Measurements from ENCODE around the gene CHKB. TPM values are rescaled to one million over a fixed set of nuclear protein-coding genes. Genes with fewer than 3 reads are reported as not detected.

CHKB gene
- total RNA-seq, 1 donor from 2014 or later = 147 TPM

DNA sequence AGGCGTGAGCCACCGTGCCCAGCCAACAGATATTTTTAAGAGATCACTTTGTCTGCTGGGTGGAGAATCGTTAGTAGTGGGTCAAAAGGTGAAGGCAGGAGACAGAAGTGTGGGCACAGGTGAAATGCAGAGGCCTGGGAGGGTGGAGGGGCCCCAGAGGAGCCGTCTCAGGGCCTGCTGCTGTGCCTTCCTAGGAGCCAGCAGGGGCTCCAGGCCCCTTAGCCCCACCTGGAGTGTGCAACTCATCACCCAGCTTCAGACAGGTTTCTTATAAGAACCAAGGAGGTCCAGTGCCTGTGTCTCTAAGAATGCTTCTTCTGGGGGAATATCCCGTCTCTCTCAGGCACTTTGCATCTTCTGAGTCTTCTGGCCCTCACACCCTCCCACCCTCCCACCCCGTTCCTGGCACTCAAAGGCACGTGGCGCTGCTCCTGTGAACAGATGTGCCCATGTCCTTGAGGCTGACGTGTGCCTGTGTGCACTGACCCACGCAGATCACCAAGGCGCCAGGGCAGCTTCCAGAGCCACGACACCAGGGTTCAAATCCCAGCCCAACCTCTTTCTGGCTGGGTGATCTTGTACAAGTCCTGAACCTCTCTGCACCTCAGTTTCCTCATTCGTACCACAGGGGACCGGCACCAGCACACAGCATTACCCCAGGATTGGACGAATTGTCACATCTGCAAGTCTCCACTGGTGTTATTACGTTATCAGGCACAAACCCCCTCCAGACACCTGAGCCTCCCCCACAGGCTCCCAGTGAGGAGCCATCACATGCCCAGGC lies 41.9 kb upstream of the CHKB start:
- peaks cover 13% of the 10 kb centered on the region for H3K27me3 Mint-ChIP-seq (ENCODE audit: unreplicated experiment)
- no peak overlapping the region for H3K4me3 Mint-ChIP-seq (ENCODE audit: unreplicated experiment)
- H3K36me3 Mint-ChIP-seq (ENCODE audit: unreplicated experiment) = no peaks in the 10 kb centered on the region
- peaks cover 11% of the 10 kb centered on the region for H3K4me1 Mint-ChIP-seq (ENCODE audit: low read depth, unreplicated experiment)
- peaks cover 2% of the 10 kb centered on the region for H3K9me3 Mint-ChIP-seq (ENCODE audit: unreplicated experiment)
- DNase-seq = no peak
- TF ChIP-seq, protein P1, sequence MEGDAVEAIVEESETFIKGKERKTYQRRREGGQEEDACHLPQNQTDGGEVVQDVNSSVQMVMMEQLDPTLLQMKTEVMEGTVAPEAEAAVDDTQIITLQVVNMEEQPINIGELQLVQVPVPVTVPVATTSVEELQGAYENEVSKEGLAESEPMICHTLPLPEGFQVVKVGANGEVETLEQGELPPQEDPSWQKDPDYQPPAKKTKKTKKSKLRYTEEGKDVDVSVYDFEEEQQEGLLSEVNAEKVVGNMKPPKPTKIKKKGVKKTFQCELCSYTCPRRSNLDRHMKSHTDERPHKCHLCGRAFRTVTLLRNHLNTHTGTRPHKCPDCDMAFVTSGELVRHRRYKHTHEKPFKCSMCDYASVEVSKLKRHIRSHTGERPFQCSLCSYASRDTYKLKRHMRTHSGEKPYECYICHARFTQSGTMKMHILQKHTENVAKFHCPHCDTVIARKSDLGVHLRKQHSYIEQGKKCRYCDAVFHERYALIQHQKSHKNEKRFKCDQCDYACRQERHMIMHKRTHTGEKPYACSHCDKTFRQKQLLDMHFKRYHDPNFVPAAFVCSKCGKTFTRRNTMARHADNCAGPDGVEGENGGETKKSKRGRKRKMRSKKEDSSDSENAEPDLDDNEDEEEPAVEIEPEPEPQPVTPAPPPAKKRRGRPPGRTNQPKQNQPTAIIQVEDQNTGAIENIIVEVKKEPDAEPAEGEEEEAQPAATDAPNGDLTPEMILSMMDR (IDR thresholded peaks at IDR 0.05; ENCODE audit: partially characterized antibody, unreplicated experiment) = no peak
- H3K27ac Mint-ChIP-seq (ENCODE audit: unreplicated experiment) = no peak overlapping the region

DNA sequence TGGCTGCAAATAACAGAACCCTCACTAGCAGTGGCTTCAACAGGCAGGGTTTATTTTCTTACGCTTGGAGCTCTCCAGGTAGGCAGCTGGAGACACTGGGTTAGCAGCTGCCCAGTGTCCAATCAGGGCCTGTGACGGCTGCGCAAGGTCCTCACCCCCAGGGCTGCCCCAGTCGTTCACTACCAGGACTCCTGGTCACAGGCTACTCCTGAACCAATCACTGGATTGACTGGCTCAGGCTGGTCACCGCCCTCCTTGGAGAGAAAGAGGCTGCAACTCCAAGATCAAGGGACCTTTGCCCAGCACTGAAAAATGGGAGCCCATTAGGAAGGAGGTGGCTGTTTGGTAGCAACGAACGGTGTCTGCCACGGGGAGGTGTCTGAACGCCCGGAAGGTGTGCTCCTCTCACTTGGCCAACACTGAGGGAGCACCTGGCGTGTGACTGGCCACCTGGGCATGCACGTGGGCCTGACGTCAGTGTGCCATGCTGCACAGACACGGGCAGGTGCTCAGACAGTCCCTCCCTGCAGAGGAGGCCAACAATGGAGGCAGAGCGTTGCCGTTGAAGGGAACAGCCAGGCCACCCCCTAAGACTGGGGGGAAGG lies 40.2 kb upstream of the CHKB start:
- DNase-seq = no peak
- Mint-ChIP-seq H3K4me1 (ENCODE audit: low read depth, unreplicated experiment) (no peaks in the 10 kb centered on the region), H3K4me3 (ENCODE audit: unreplicated experiment) (no peak overlapping the region), H3K27ac (ENCODE audit: unreplicated experiment) (no peak overlapping the region), H3K27me3 (ENCODE audit: unreplicated experiment) (peaks cover 11% of the 10 kb centered on the region), H3K36me3 (ENCODE audit: unreplicated experiment) (no peaks in the 10 kb centered on the region), H3K9me3 (ENCODE audit: unreplicated experiment) (peaks cover 2% of the 10 kb centered on the region)
- TF ChIP-seq, protein P1 (IDR thresholded peaks at IDR 0.05; ENCODE audit: partially characterized antibody, unreplicated experiment) = no peak

DNA sequence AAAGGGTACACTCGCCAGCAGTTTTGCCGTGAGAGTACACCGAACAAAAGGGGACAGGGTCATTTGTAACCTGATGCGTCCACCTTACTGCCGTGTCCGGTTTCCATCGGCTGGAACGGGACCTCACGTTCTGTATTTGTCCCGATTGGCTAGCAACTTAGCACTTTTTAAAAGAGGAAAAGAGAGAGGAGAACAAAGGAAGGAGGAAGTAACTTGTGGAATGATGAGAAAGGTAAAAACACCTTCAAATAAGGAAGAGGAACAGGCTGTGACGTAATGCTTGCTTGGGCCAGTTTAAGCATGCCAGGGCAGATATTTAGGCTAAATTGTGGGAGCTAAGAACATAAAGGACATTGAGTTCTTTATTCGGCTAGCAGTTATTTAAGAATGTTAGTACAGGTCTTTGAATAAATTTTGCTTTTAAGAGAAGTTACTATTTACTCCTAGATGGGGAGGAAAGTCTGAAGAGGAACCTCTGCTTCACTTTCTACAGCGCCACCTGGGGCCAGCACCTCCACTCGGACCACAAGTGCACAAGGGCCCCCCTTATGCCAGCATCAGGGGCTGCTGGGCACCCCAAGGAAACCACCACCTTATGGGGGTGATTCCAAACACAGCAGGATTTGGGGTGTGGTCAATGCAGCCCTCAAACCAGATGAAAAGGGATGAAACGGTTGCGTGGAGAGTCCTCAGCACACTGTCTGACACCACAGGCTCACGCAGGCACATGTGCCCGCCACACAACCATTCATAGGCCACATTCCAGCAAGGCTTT lies 39.5 kb upstream of the CHKB start:
- Mint-ChIP-seq H3K4me3 (ENCODE audit: unreplicated experiment) (peak overlapping the region; percentile 40), H3K27ac (ENCODE audit: unreplicated experiment) (no peak overlapping the region), H3K9me3 (ENCODE audit: unreplicated experiment) (peaks cover 3% of the 10 kb centered on the region), H3K36me3 (ENCODE audit: unreplicated experiment) (no peaks in the 10 kb centered on the region), H3K4me1 (ENCODE audit: low read depth, unreplicated experiment) (no peaks in the 10 kb centered on the region), H3K27me3 (ENCODE audit: unreplicated experiment) (peaks cover 11% of the 10 kb centered on the region)
- TF ChIP-seq, protein P1 (IDR thresholded peaks at IDR 0.05; ENCODE audit: partially characterized antibody, unreplicated experiment) = no peak
- DNase-seq = no peak

DNA sequence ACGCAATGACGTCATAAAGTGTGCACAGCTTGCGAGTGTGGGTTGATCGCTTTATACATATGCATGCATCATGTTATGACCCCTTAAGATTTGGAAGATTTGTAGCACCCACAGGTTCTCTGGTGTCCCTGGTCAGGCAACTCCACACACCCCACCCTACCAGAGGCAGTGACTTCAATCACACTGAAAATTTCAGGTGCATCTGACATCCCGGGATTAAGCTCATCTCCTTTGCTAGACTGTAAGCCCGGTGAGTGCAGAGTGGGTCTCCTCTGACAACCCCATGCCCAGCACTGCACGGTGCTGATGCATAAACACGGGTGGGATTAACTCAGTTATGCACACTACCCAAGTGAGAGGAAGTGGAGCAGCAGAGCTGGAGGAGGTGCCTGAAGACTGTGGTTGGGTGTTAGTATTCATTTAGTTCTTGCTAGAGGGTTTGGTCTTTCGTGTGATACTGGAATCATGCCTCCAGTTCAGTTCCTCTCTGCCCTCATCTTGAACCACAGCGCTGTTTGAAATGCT lies 38.8 kb upstream of the CHKB start:
- H3K36me3 Mint-ChIP-seq (ENCODE audit: unreplicated experiment) = no peaks in the 10 kb centered on the region
- H3K27me3 Mint-ChIP-seq (ENCODE audit: unreplicated experiment) = peaks cover 11% of the 10 kb centered on the region
- H3K4me3 Mint-ChIP-seq (ENCODE audit: unreplicated experiment) = no peak overlapping the region
- no peak overlapping the region for H3K27ac Mint-ChIP-seq (ENCODE audit: unreplicated experiment)
- H3K9me3 Mint-ChIP-seq (ENCODE audit: unreplicated experiment) = peaks cover 3% of the 10 kb centered on the region
- H3K4me1 Mint-ChIP-seq (ENCODE audit: low read depth, unreplicated experiment) = no peaks in the 10 kb centered on the region
- no peak for DNase-seq
- TF ChIP-seq, protein P1 (IDR thresholded peaks at IDR 0.05; ENCODE audit: partially characterized antibody, unreplicated experiment) = no peak

Data from glutamatergic neuron (in vitro differentiated cells).